DND-41 (cell line): Measurements from ENCODE around the gene TOLLIP.

Experiments used
- ATAC-seq: fragments of 200-7000 bp; cut with Tn5 transposase; 3 replicates; pipeline ENCODE4 v1.9.1; 2021; ENCODE audit warnings: low read depth; ENCODE audit not compliant: insufficient read depth
- DNase-seq: peaks from one replicate; pipeline ENCODE4 v3.0.0-alpha.2; 2020
- H2AFZ ChIP-seq: 2 replicates; pipeline ENCODE4 v1.6.0; 2012; ENCODE audit warnings: low read depth, low read length
- H3K27ac ChIP-seq: 2 replicates; pipeline ENCODE4 v1.5.1; 2012; ENCODE audit warnings: low read length, inconsistent platforms
- H3K27me3 ChIP-seq: fragments of 200-600 bp; sonication (generic); 2 replicates; pipeline ENCODE4 v1.6.0; 2012; ENCODE audit warnings: low read length, mild to moderate bottlenecking, inconsistent platforms; ENCODE audit not compliant: insufficient read depth, poor library complexity
- H3K36me3 ChIP-seq: 2 replicates; pipeline ENCODE4 v1.5.1; 2012; ENCODE audit warnings: low read length, inconsistent platforms; ENCODE audit not compliant: insufficient read depth
- H3K4me1 ChIP-seq: 2 replicates; pipeline ENCODE4 v1.5.1; 2012; ENCODE audit warnings: mild to moderate bottlenecking, low read length; ENCODE audit not compliant: insufficient read depth
- H3K4me2 ChIP-seq: 2 replicates; pipeline ENCODE4 v1.6.0; 2012; ENCODE audit warnings: mild to moderate bottlenecking, moderate library complexity, low read length, inconsistent platforms; ENCODE audit not compliant: insufficient read depth
- H3K4me3 ChIP-seq, 2 experiments: fragments of 200-600 bp in 1 of 2; shearing (Covaris generic) in 1 of 2; 2 replicates each; pipeline ENCODE4 v1.5.1; 2012 to 2016; ENCODE audit warnings: inconsistent platforms in 2 of 2, low read length in 2 of 2, mild to moderate bottlenecking in 2 of 2, low read depth in 1 of 2, moderate library complexity in 1 of 2
- H3K79me2 ChIP-seq: 2 replicates; pipeline ENCODE4 v1.6.0; 2012; ENCODE audit warnings: low read length, inconsistent platforms; ENCODE audit not compliant: insufficient read depth
- H3K9ac ChIP-seq: 2 replicates; pipeline ENCODE4 v1.6.0; 2012; ENCODE audit warnings: low read depth, mild to moderate bottlenecking, inconsistent platforms, low read length, moderate library complexity
- H3K9me3 ChIP-seq: 2 replicates; pipeline ENCODE4 v1.5.1; 2012; ENCODE audit warnings: low read length, moderate library complexity, mild to moderate bottlenecking, inconsistent platforms; ENCODE audit not compliant: insufficient read depth, severe bottlenecking
- H4K20me1 ChIP-seq: 2 replicates; pipeline ENCODE4 v1.6.0; 2012; ENCODE audit warnings: low read length; ENCODE audit not compliant: insufficient read depth
- EZH2 ChIP-seq: IDR thresholded peaks from 3 replicates; pipeline ENCODE4 v1.6.1; 2012; ENCODE audit warnings: borderline replicate concordance, low read depth, mild to moderate bottlenecking, moderate library complexity, low read length, inconsistent platforms; ENCODE audit not compliant: severe bottlenecking
- TF ChIP-seq, protein P1 (sequence below): IDR thresholded peaks from 2 replicates; pipeline ENCODE4 v1.5.1; 2012; ENCODE audit warnings: borderline replicate concordance, low read length, moderate library complexity, mild to moderate bottlenecking; ENCODE audit not compliant: poor library complexity, severe bottlenecking; ENCODE audit errors: extremely low read depth

The TOLLIP gene

DNA sequence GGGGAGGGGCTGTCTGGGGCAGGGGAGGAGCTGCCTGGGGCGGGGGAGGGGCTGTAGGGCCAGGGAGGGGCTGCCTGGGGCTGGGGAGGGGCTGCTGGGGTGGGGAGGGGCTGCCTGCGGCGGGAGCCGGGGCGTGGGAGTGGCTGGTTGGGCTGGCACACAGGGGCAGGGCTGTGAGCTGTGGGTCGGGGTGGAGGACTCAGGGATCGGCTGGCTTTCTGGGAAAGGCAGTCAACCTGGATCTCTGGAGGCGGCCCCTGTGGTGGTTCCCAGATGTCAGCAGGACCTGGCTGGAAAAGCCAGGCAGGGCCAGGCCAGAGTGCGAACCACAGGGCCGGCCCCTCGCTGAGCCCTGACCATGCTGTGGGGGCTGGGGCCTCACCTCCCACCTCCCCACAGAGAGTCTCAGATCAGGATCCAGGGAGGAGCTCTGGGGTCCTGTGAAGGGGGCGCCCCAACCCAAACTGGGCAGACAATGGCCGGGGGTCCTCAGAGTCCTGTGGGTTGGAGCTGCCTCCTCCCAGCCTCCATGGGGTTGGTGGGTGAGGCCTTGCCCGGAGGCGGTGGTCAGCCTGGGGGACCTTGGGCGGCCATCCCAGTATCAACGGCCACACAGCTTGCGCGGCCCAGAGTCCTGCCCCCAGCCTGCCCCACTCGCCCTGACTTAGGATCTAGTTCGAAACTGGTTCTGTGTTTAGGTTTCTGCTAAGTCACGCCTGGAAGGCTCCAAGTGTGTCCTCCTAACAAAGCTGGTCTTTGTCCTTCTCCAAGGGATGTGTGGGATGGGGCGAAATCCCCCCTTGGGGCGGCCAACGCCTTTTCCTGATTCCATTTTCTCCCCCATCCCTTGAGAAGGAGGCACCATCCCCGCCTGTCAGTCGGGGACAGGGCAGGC, 84.7 kb downstream of the TOLLIP start:
- Histone ChIP-seq H3K79me2 (no peaks in the 10 kb centered on the region), H3K4me3 (no peak overlapping the region), H3K36me3 (no peaks in the 10 kb centered on the region), H3K27ac (no peak overlapping the region), H2AFZ (no peak overlapping the region), H3K4me2 (no peak overlapping the region), H3K9me3 (no peaks in the 10 kb centered on the region), H3K4me1 (no peaks in the 10 kb centered on the region), H3K27me3 (no peaks in the 10 kb centered on the region), H4K20me1 (no peaks in the 10 kb centered on the region; the same call in 1 of the 2 replicates), H3K9ac (no peak overlapping the region)
- ATAC-seq: no peak
- no peak for TF ChIP-seq EZH2
- TF ChIP-seq, protein P1, sequence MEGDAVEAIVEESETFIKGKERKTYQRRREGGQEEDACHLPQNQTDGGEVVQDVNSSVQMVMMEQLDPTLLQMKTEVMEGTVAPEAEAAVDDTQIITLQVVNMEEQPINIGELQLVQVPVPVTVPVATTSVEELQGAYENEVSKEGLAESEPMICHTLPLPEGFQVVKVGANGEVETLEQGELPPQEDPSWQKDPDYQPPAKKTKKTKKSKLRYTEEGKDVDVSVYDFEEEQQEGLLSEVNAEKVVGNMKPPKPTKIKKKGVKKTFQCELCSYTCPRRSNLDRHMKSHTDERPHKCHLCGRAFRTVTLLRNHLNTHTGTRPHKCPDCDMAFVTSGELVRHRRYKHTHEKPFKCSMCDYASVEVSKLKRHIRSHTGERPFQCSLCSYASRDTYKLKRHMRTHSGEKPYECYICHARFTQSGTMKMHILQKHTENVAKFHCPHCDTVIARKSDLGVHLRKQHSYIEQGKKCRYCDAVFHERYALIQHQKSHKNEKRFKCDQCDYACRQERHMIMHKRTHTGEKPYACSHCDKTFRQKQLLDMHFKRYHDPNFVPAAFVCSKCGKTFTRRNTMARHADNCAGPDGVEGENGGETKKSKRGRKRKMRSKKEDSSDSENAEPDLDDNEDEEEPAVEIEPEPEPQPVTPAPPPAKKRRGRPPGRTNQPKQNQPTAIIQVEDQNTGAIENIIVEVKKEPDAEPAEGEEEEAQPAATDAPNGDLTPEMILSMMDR: no peak
- no peak for DNase-seq
